Raji (cell line): Measurements from ENCODE around the gene CITED4.

ENCODE experiments used
- POLR2A ChIP-seq: IDR thresholded peaks from 2 replicates; pipeline ENCODE4 v1.6.1; 2011; ENCODE audit warnings: low read depth, low read length, control low read depth; ENCODE audit not compliant: insufficient read depth

The CITED4 gene

GRCh38 chr1:40872276-40872675 is 10.1 kb upstream of the CITED4 start:
- no peak for TF ChIP-seq POLR2A

- TF ChIP-seq POLR2A: no peak
Observed at GRCh38 chr1:40870135-40870728, 8.1 kb upstream of the CITED4 start.

GRCh38 chr1:40868051-40868723 is 6.0 kb upstream of the CITED4 start:
- TF ChIP-seq POLR2A: no peak

GRCh38 chr1:40861224-40862003 is 749 bp downstream of the CITED4 start:
- TF ChIP-seq POLR2A: no peak

- TF ChIP-seq POLR2A: no peak
Observed at GRCh38 chr1:40860706-40861223, 1.4 kb downstream of the CITED4 start.

- TF ChIP-seq POLR2A: no peak
Observed at GRCh38 chr1:40858856-40859416, 3.2 kb downstream of the CITED4 start.

GRCh38 chr1:40857737-40858136 is 4.4 kb downstream of the CITED4 start:
- TF ChIP-seq POLR2A: no peak

GRCh38 chr1:40856656-40857302 is 5.4 kb downstream of the CITED4 start:
- TF ChIP-seq POLR2A: no peak

- no peak for TF ChIP-seq POLR2A
Observed at GRCh38 chr1:40856116-40856515, 6.0 kb downstream of the CITED4 start.

- no peak for TF ChIP-seq POLR2A
Observed at GRCh38 chr1:40855513-40855912, 6.7 kb downstream of the CITED4 start.

- no peak for TF ChIP-seq POLR2A
Observed at GRCh38 chr1:40853885-40854170, 8.3 kb downstream of the CITED4 start.

GRCh38 chr1:40853113-40853884 is 8.9 kb downstream of the CITED4 start:
- TF ChIP-seq POLR2A: no peak

GRCh38 chr1:40851643-40852042 is 10.5 kb downstream of the CITED4 start:
- TF ChIP-seq POLR2A: no peak

GRCh38 chr1:40849801-40850592 is 12.2 kb downstream of the CITED4 start:
- no peak for TF ChIP-seq POLR2A

- no peak for TF ChIP-seq POLR2A
Observed at GRCh38 chr1:40848530-40849189, 13.5 kb downstream of the CITED4 start.
